KBM-7 (cell line): Measurements from ENCODE around the gene OR2F1.

ENCODE experiments used
- DNase-seq: peaks from one replicate; pipeline ENCODE4 v3.0.0-alpha.2; 2015
- in situ Hi-C: fragments of 300-500 bp; cut with MboI; formaldehyde crosslinking; loops from 2 replicates; pipeline ENCODE4 v1.14.3; 2020; ENCODE audit warnings: low sequenced_read_pairs, low pct_unique_long_range_greater_than_20kb, mixed read lengths

The OR2F1 gene

GRCh38 chr7:143954544-143954943, at the start of gene OR2F1:
OR2F1 (plus strand) TSS chr7:143954844; CDS start chr7:143959971, 5,127 bp downstream.
- in situ Hi-C loops, result no loop called here
- DNase-seq, result no peak

DNA sequence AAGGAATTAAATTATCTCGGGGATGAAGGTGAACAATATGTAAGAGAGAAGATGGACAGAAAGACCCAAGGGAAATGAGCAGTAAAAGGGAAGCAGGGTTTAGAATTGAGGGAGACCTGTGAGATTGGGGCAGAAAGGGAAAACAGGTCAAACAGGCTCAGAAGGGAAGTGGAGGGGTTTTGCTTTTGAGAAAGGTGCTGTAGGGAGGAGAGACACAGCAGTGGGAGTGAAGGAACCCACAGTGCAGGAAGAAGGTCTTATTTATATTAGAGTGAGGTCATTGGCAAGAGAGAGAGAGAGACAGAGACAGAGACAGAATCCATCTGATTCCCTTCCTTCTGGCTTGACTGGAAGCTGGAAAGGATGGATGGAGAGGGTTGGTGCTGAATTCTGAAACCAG, 49.1 kb upstream of the OR2F1 start:
- in situ Hi-C loops, result no loop called here
- DNase-seq, result no peak

DNA sequence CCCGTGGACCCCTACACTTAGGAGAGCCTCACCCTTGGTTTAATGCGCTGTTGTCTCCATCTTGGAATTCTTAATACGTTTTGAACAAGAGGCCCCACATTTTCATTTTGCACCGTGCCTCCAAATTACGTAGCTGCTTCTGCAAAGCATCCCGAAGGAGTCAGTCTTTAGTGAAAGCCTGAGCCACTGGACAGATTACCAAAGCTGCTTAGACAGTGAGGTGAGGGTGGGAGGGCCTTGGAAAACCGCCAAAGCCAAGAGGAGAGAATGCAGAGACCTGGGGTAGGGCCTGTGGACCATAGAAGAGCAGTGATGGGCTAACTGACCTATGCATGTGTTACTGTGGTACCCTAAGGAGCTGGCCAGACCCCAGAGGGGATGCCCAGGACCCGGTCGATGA, 48.5 kb upstream of the OR2F1 start:
- in situ Hi-C loops, result no loop called here

GRCh38 chr7:143906895-143907294, 47.7 kb upstream of the OR2F1 start:
- in situ Hi-C loops, result no loop called here
- DNase-seq, result no peak

More for the DNA sequence above, 48.5 kb upstream of the OR2F1 start:
- DNase-seq, result no peak

- in situ Hi-C loops, result no loop called here
- no peak for DNase-seq
These were observed 46.5 kb upstream of the OR2F1 start for GRCh38 chr7:143908120-143908519.

DNA sequence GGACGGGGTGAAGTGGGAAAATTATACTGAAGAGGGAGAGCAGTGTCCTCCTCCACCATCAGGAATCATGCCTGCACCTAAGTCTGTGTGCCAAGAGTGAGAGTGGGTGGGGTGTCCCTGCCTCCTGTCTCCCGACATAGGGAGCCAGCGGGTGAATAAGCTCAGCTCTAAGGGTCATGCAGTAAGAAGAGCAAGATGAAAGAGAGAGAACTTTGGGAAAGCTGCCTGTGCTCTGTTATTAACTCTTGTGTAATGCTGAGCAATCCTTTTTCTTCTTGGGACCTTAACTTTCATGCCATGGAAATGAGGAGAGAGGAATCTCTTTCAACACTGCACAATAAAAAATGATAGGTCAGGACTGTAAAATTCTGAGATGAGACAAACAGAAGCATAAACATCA, 44.8 kb upstream of the OR2F1 start:
- in situ Hi-C loops, result no loop called here

GRCh38 chr7:143910473-143911248, 44.0 kb upstream of the OR2F1 start:
- no peak for DNase-seq
- in situ Hi-C loops, result no loop called here

More for the DNA sequence above, 44.8 kb upstream of the OR2F1 start:
- DNase-seq, result no peak

- DNase-seq, result no peak
- in situ Hi-C loops, result no loop called here
These were observed 40.6 kb upstream of the OR2F1 start for GRCh38 chr7:143913945-143914615.

- no peak for DNase-seq
- in situ Hi-C loops, result no loop called here
These were observed 39.5 kb upstream of the OR2F1 start for GRCh38 chr7:143914938-143915652.

- in situ Hi-C loops, result no loop called here
These were observed 29.8 kb upstream of the OR2F1 start for GRCh38 chr7:143924851-143925250.

DNA sequence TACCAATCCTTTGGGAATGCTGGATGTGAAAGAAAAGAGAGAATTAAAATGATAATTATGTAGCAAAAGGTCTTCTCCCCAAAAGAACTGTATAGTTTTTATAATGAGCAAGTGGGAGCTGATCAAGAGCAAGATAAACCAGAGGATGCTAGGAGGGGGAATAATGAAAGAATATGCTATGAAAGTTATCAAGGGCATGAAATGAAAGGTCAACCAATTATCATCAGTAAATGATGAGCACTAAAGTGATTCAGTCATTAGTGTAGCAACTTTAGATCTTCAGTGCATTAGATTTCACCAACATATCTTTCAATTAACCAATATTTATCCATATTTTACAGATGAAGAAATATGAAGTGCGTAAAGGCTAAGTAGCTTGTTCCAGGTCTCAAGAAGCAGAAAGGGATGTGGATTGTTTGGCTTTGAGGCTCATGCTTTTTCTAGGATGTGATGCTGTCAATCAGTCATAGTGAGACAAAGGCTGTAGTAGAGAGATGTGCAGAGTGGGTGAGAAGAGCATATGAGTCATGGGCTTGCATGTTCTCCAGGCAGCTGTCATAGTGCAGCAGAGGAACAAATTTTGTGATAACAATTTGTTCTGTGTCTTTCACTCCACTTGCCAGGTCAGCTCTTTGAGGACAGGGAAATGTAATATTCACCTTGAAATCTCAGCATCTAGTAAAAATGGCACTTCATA, 25.3 kb upstream of the OR2F1 start:
- in situ Hi-C loops, result no loop called here
- no peak for DNase-seq

More at GRCh38 chr7:143924851-143925250, 29.8 kb upstream of the OR2F1 start:
- DNase-seq, result no peak

DNA sequence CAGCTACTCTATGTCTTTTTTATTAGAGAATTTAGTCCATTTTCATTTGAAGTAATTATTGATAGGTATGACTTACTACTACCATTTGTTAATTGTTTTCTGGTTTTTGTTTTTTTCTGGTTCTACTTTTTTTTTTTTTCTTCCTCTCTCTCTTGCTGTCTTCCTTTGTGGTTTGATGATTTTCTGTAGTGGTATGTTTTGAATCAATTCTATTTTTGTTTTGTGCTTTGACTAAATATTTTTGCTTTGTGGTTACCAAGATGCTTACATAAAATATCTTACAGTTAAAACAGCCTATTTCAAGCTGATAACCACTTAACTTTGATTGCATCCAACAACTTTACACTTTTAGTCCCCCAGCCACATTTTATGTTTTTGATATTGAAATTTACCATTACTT, 22.9 kb upstream of the OR2F1 start:
- DNase-seq, result no peak
- in situ Hi-C loops, result no loop called here

DNA sequence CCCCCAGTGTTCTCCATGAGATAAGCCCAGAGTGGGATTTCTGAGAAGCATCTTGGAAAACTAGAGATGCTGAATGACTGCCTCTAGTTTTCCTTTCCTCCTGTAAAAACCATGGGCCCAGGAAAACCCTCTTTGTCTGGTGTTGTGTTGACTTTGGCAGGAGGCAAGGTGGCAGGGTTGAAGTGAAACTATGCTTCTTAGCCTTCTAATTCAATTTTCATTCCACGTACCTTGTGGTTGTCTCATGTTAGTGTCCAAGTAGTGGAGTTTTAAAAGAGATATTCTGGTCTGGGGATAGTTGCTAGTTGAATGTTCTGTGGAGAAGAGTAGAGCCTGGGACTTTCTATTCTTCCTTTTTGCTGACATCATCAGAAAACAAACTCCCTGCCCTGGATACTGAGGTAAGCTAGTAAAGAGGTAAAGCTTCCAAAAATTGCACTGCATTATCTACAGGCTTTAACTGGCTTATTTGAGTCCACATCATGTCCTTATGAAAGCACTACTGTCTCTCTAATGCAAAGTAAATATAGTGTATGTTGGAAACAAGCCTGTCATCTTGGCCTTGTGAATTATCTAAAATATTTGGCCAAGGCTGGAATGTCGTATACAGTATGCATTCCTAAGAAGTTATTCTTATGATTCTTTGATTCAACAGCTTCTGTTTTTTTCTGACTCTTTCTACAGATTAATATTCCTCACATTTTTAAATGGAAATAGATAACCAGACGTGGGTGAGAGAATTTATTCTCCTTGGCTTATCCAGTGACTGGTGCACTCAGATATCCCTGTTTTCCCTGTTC, 19.9 kb upstream of the OR2F1 start, which contains the start of gene OR2F2:
OR2F2 (plus strand) TSS at position 708 of the 800 bp plus-strand sequence; CDS start at position 708, 0 bp downstream.
- no peak for DNase-seq
- in situ Hi-C loops, result no loop called here

GRCh38 chr7:143936087-143937009, 18.3 kb upstream of the OR2F1 start:
- DNase-seq, result no peak
- in situ Hi-C loops, result no loop called here

DNA sequence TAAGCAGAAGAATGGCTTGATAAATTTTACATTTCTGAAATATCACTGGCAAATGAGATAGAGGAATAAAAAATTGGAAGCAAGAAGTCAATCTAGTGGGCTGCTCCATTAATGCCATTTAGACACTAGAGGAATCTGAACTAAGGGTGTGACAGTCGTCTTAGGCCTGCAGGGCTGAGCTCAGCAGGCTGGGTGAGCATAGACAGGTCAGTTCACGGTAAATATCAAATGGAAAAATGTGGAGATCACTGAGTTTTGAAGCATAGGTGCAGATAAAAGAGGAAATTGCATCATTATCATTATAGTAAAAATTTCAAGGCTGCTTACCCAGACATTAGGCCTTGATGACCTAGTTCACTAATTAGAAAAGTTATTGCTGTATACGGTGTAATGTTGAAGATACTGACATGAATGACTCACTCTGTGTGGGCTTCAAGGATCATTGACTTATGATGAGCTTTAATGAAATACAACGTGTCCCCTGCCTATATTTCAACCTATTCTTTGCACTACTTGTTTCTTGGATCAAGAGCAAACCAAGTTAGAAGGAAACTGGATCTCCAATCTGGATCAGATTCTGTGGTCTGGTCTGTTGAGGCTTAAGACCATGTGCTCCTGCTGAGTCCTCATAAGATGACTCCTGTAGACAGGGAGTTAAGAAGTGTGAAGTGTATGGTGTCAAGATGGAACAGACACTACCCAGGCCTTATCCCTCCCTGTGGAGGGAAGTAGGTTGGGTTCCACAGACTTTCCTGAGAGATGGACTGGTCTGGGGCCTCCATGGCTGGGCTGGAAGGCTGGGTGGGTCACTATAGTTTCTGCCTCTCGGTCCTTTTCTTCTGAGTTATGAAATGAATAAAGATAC, 16.0 kb upstream of the OR2F1 start:
- in situ Hi-C loops, result no loop called here
- DNase-seq, result no peak

- DNase-seq, result no peak
- in situ Hi-C loops, result no loop called here
These were observed 9.2 kb upstream of the OR2F1 start for GRCh38 chr7:143945423-143945822.

DNA sequence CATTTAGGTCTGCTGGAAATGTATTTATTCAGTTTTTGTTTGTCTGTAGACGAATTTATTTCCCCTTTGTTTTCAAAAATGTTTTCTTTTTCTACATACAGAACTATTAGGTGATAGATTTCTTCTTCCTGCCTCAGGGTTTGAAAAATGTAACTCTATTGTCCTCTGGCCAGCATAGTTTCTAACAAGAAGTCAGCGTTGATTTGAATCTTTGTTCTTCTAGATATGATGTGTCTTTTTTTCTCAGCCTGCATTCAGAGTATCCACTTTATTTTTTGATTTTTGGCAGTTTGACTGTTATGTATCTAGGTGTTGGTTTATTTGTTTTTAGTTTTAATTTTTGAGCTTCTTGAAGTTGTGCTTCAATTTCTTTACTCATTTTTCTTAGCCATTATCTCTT, 7.5 kb upstream of the OR2F1 start:
- DNase-seq, result no peak
- in situ Hi-C loops, result no loop called here
